ENCODE results near the gene CDH8. TPM values are rescaled to one million over a fixed set of nuclear protein-coding genes. Genes with fewer than 3 reads are reported as not detected.
A peak's percentile ranks its signal among the peaks of the same experiment; 100 is the strongest.

CDH8 gene
- polyA plus RNA-seq, 1 donor, result 2.4 TPM

- DNase-seq, result no peak
These were observed 13.6 kb downstream of the CDH8 start for GRCh38 chr16:62022688-62023087.

DNA sequence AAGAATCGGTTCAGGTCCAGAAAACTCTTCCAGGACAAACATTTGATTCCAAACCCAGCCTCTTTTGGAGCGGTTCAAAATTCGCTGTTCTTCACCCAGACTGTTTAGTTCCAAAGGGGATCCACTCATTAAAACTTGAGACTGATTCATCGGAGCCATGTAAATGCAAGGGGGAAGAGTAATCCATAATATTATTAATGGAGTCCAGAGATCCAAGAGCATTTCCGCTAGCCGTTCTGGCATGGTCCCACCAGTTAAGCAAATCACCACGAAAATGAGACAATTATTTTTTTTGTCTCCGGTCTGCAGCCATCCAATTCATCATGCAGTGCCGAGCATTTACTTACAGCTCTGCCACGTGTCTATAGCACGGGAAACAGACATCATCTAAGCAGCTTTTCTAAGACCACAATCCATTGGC, 15.1 kb downstream of the CDH8 start:
- DNase-seq, result peak; percentile 45

- peak; percentile 15 for DNase-seq
These were observed 15.6 kb downstream of the CDH8 start for GRCh38 chr16:62020681-62021080.

DNA sequence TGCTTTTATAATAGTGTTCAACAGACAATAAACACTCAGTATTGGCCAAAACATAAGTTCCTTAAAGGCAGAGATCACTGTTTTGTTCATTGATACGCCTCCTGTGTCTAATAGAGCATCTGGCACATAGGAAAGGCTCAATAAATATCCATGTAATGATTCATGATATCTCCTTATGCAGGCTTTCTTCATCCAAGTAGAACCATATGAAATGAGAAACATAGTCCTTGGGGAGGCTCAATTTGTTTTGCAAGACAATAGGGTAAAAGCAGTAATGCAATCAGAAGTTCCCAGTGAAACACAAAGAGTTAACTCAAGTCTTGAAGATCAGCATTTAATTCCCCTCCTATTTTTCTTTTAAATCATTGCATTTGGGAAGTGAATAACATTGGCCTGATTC, 16.4 kb downstream of the CDH8 start:
- DNase-seq, result no peak

- no peak for DNase-seq
These were observed 17.8 kb downstream of the CDH8 start for GRCh38 chr16:62018301-62019060.

GRCh38 chr16:62014319-62014923, 21.8 kb downstream of the CDH8 start:
- no peak for DNase-seq

DNA sequence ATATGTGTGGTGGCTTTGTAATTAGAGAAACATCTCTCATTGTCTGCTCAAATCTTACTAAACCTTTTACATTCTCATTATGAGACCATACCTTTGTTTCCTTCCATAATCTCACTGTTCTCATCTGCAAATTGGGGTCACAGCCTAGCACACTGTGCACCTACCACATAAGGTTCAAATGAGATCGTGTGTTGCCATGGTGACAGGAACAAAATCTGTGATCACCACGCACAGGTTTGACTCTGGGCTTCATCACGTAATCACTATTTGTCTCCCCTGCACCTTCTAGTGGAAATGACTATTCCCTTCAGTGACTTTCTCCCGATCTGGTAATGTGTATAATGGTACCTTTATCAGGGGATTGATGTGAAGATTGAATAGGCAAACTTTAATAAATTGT, 26.1 kb downstream of the CDH8 start:
- no peak for DNase-seq

DNA sequence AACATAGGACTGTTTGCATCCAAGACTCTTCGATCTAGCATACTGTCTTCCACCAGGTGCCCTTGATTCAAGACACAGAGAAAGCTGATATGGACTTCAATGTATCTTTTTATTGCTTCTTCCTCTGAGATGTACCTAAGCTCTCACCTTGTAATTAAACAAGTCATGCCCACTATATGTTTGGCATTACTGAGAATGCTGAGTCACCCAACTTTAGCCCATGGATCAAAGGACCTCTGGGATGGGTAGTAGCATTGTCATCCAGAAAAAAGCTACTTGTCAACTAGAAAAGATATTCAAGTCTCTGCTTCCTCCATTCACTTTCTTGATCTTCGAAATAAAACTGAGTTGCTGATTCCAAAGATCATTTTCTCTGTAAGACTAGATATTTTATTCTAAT, 37.8 kb downstream of the CDH8 start:
- no peak for DNase-seq

DNA sequence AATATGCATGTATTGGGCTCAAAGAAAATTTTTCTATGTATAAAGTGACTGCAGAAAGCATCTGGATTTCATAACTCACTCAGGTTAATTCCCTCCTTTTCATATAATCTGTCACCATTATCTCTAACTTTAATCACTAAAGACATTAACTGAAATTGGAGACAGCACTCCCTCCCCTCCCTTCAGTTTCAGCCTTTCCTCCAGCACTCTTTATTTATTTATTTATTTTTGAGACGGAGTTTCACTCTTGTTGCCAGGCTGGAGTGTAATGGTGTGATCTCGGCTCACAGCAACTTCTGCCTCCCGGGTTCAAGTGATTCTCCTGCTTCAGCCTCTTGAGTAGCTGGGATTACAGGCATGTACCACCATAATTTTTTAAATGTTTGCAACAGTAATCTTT, 43.1 kb downstream of the CDH8 start:
- DNase-seq, result no peak

- DNase-seq, result no peak
These were observed 48.7 kb downstream of the CDH8 start for GRCh38 chr16:61987474-61988012.

GRCh38 chr16:61969077-61969382, 67.2 kb downstream of the CDH8 start:
- peak; percentile 7 for DNase-seq

DNA sequence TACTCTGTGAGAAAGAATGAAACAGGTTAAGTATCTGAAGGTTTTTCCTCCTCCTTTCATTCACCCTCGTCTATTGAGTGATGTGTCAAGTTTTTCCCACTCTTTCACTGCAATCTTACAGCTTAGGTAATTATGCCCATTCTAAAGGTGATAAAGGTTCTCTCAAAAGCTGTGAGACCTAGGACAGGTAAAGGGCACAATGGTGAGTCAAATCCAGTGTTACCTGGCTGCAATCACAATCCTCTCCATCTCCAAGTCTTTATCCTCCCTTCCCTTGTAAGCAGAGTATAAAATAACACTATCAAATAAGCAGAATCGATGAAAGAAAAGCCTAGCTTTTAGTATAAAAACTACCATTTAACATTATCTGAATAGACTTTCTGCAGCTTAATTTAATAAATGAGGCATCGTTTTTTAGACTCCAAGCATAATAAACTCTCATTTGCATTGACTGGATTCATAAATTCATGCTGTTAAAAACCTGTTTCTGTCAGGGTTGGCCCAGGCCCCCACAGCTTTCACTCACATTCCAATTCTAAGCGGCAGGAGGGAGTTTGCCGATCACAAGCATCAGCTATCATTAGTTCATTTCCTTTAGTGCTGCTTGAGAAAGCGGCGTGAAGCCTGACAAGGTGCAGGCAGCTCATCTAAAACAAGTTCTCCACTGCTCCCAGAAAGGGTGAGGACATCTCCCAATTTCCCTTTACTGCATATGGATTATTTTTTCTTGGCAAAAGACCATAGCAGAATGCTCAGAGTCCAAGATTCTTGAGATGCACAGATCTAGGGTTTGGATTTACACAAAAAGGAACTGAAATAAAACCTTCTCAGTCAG, 67.8 kb downstream of the CDH8 start:
- peak; percentile 7 for DNase-seq

DNA sequence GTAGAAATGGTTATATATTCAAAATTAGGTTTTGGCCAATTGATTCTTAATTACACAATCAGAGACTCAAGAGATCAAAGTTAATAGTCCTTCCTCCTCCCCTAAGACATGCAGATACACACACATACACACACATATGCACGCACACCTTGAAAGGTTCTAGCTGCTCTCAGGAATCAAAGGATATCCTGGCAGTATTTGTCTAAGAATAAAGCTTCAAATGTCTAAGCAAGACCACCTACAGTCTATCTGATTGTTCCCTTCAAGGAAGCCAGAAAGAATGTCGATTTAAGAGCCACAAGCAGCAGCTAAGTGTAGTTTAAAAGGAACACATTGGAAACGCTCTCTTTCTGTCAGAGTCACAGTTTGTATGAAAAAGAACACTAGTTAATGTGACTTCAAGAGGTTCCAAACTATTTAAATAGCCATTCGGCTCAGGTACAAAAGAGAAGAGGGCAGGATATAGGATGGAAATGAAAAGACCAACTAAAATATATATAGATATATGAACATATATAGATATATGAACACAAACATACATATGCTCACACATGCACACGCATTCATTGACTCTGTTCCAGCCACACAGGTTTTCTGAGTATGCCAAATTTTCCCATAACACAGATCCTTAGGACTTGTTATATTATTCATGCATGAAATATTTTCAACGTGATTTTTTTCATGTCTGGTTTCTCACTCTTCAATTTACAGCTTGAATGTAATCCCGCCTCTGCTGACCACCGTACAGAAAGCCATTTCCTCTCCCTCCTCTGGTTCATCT, 79.0 kb downstream of the CDH8 start:
- DNase-seq, result no peak

DNA sequence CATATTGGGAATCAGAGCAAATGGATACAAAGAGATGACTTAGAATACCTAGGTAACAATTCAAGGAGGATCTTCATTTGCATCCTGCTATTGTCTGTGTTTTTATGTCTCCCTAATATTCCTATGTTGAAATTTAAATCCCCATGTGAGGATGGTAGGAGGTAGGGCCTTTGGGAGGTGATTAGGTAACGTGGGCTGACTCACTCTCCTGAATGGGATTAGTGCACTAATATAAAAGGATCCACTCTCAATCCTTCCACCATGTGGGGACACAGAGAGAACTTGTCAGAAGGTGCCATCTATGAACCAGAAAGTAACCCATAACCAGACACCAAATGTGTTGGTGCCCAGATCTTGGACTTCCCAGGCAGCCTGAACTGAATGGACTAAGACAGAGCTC, 83.4 kb downstream of the CDH8 start:
- no peak for DNase-seq

DNA sequence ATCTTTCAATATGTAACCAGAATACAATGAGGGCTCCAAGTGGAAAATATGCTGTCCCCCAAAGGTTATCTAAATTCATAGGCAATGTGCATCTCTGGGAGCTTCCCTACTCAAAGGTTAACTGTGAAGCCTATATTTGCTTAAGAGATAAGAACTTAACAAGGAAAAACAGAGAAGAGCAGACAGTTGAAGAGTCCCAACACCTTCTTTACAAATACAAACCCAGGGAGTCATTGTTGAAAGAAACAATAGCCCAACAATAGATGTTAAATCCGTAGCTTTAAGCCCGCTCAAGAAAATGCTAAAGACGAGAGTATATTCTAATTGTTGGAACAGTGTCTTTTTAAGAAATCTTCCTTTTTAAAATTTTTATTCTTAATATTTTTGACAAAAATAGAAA, 87.8 kb downstream of the CDH8 start:
- no peak for DNase-seq

- DNase-seq, result no peak
These were observed 90.2 kb downstream of the CDH8 start for GRCh38 chr16:61946019-61946418.

- DNase-seq, result no peak
These were observed 90.7 kb downstream of the CDH8 start for GRCh38 chr16:61945511-61945910.

GRCh38 chr16:61944004-61944403, 92.2 kb downstream of the CDH8 start:
- DNase-seq, result no peak

DNA sequence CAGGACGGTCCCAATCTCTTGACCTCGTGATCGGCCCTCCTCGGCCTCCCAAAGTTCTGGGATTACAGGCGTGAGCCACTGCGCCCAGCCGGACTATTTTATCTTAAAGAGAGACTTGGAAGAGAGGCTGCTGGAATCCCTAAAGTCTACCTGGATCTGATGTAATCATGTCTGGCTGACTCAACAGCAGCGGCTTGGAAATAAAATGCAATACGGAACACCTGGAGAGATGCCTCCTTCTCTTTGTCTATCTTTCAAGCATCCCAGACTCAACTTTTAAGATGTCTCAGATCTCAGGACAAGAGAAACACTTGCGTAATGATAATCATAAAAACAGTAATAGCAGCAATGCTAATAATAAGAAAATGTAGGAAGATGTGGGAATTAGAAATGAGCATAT, 95.6 kb downstream of the CDH8 start:
- no peak for DNase-seq

- no peak for DNase-seq
These were observed 98.6 kb downstream of the CDH8 start for GRCh38 chr16:61937646-61938045.

DNA sequence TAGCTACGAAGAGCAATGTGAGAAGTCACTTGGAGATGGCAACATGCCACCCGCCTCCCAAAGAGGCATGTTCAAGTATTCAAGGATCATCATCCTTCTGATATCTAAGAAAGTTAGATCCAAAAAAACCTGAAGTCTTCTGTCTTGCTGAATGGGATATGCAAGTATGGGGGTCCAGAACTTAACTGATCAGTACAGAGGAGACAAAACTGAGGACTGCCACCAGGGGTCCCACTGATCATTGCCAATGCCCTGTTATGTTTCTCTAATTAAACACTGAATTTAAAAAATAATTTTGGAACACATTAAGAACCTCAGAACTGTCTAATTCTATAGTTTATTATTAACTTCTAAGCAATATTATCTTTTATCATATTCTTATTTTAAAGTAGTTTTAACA, 99.7 kb downstream of the CDH8 start:
- no peak for DNase-seq

DNA sequence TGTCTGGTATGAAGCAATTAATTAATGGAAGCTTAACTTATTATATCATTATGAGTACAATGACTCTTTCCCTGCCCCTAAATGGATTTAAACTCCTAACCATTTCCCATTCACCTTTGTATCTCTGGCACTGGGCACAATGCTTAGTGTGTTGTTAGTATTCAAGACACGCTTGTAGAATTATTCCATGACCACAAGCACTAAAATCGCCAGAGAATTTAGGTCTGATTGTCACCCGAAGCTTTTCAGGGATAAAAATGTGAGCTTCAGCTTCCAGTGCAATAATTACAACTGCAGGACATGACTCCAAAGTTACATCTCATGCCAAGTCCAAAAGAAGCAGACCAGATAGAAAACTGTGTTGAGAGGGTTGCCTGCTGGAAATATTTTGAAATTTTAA, 101.6 kb downstream of the CDH8 start:
- DNase-seq, result no peak

DNA sequence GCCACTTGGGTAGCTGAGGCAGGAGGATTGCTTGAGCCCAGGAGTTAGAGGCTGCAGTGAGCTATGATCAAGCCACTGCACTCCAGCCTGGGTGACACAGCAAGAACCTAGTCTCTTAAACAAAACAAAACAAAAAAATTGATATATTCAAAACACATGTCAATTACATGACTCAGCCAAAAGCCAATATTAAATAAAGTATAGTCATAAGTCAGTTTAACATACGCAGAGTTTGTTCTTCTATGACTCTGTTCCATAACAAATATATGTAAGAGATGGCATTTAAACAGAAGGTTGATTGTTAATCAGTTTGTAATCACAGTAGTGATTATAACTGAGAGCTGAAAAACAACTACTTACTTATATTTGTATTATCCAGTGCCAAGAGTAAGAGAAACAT, 106.5 kb downstream of the CDH8 start:
- no peak for DNase-seq
